Mesendoderm (in vitro differentiated cells): ENCODE data around the gene PCNX1.

Experiments used
- DNase-seq: peaks from one replicate; pipeline ENCODE4 v3.0.0; 2013
- H2AK5ac ChIP-seq: 2 replicates; pipeline ENCODE4 v1.6.1; 2013; ENCODE audit warnings: low read length, inconsistent platforms
- H2BK120ac ChIP-seq: 2 replicates; pipeline ENCODE4 v1.6.1; 2013; ENCODE audit warnings: low read depth, mild to moderate bottlenecking, low read length, moderate library complexity, mixed read lengths
- H2BK15ac ChIP-seq: replicated peaks from 2 replicates; pipeline ENCODE4 v1.6.1; 2013; ENCODE audit warnings: low read depth, mild to moderate bottlenecking, moderate library complexity
- H2BK5ac ChIP-seq: 2 replicates; pipeline ENCODE4 v1.6.1; 2013; ENCODE audit warnings: low read length, inconsistent platforms
- H3K18ac ChIP-seq: 2 replicates; pipeline ENCODE4 v1.6.1; 2013; ENCODE audit warnings: mild to moderate bottlenecking, low read length, mixed read lengths
- H3K23ac ChIP-seq: one replicate; pipeline ENCODE4 v1.6.1; 2013; ENCODE audit warnings: low read length
- H3K27ac ChIP-seq: 2 replicates; pipeline ENCODE4 v1.5.1; 2013; ENCODE audit warnings: low read depth, mild to moderate bottlenecking, inconsistent platforms, low read length, moderate library complexity
- H3K27me3 ChIP-seq: 2 replicates; pipeline ENCODE4 v1.6.1; 2013; ENCODE audit warnings: low read length, control low read depth, mild to moderate bottlenecking, inconsistent platforms; ENCODE audit not compliant: insufficient read depth, poor library complexity
- H3K36me3 ChIP-seq: 2 replicates; pipeline ENCODE4 v1.6.1; 2013; ENCODE audit warnings: low read length, inconsistent platforms; ENCODE audit not compliant: control insufficient read depth, insufficient read depth
- H3K4ac ChIP-seq: one replicate; pipeline ENCODE4 v1.6.1; 2013; ENCODE audit warnings: low read depth, mild to moderate bottlenecking, low read length, moderate library complexity
- H3K4me1 ChIP-seq: 2 replicates; pipeline ENCODE4 v1.6.1; 2013; ENCODE audit warnings: low read depth, low read length, inconsistent platforms; ENCODE audit not compliant: control insufficient read depth
- H3K4me2 ChIP-seq: 2 replicates; pipeline ENCODE4 v1.6.1; 2013; ENCODE audit warnings: low read length
- H3K4me3 ChIP-seq: 2 replicates; pipeline ENCODE4 v1.5.1; 2013; ENCODE audit warnings: mild to moderate bottlenecking, low read length
- H3K56ac ChIP-seq: one replicate; pipeline ENCODE4 v1.6.1; 2013; ENCODE audit warnings: low read length
- H3K79me1 ChIP-seq: 2 replicates; pipeline ENCODE4 v1.6.1; 2013; ENCODE audit warnings: low read length, inconsistent platforms
- H3K79me2 ChIP-seq: 2 replicates; pipeline ENCODE4 v1.6.1; 2013; ENCODE audit warnings: mild to moderate bottlenecking, low read length; ENCODE audit not compliant: control insufficient read depth, insufficient read depth
- H3K9ac ChIP-seq: 2 replicates; pipeline ENCODE4 v1.6.1; 2013; ENCODE audit warnings: low read length, inconsistent platforms
- H4K5ac ChIP-seq: one replicate; pipeline ENCODE4 v1.6.1; 2013; ENCODE audit warnings: low read length
- H4K8ac ChIP-seq: one replicate; pipeline ENCODE4 v1.6.1; 2013; ENCODE audit warnings: low read depth, mild to moderate bottlenecking, control low read depth, low read length, moderate library complexity
- WGBS: extraction: QIAGEN DNeasy Blood & Tissue Kit; methylation state at CpG from one replicate; pipeline ENCODE4 v1.1.7; 2013; ENCODE audit warnings: low lambda C conversion rate, missing lambda C conversion rate; ENCODE audit not compliant: insufficient coverage; ENCODE audit errors: extremely low coverage; 5-methylcytosine and 5-hydroxymethylcytosine counted together

Gene PCNX1

DNA sequence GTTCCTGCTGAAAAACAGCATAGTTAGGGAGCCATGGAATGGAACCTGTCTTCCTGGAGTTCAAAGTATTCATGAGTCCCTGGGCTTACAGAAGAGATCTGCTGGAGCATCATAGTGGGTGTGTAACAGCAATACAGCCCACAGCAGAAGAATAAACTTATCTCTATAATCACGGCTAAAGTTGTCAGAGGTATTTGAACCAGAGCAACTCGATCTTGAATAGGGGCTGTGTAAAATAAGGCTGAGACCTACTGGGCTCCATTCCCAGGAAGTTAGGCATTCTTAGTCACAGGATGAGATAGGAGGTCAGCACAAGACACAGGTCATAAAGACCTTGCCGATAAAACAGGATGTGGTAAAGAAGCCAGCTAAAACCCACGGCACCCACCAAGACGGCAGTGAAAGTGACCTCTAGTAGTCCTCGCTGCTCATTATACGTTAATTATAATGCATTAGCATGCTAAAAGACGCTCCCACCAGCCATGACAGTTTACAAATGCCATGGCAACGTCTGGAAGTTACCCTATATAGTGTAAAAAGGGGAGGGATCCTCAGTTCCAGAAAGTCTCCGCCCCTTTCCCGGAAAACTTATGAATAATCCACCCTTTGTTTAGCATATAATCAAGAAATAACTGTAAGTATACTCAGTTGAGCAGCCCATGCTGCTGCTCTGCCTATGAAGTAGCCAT, 223.4 kb downstream of the PCNX1 start:
- peak overlapping the region; percentile 88 for H3K18ac ChIP-seq
- H3K79me1 ChIP-seq, result no peaks in the 10 kb centered on the region
- no peak overlapping the region for H4K8ac ChIP-seq
- WGBS, result no CpG with 5 or more reads among the region's 11 CpGs
- no peaks in the 10 kb centered on the region for H3K27me3 ChIP-seq
- H3K4me3 ChIP-seq, result no peak overlapping the region
- H3K56ac ChIP-seq, result no peak overlapping the region
- H3K4me2 ChIP-seq, result no peak overlapping the region
- H3K36me3 ChIP-seq, result no peaks in the 10 kb centered on the region
- peak overlapping the region; percentile 92 for H3K27ac ChIP-seq
- H4K5ac ChIP-seq, result no peak overlapping the region
- H3K23ac ChIP-seq, result no peak overlapping the region
- H2BK15ac ChIP-seq, result no peak overlapping the region
- DNase-seq, result peak; percentile 93
- peak overlapping the region; percentile 10 for H2AK5ac ChIP-seq
- no peak overlapping the region for H3K4ac ChIP-seq
- H3K79me2 ChIP-seq, result no peaks in the 10 kb centered on the region
- H3K9ac ChIP-seq, result no peak overlapping the region
- peak overlapping the region; percentile 75 for H2BK120ac ChIP-seq
- H3K4me1 ChIP-seq, result peaks cover 13% of the 10 kb centered on the region
- peak overlapping the region; percentile 86 for H2BK5ac ChIP-seq

GRCh38 chr14:71133296-71133695, 226.0 kb downstream of the PCNX1 start:
- no peak overlapping the region for H2BK15ac ChIP-seq
- no peaks in the 10 kb centered on the region for H3K27me3 ChIP-seq
- H3K56ac ChIP-seq, result no peak overlapping the region
- no peaks in the 10 kb centered on the region for H3K79me2 ChIP-seq
- H3K79me1 ChIP-seq, result no peaks in the 10 kb centered on the region
- no peak overlapping the region for H3K27ac ChIP-seq
- no peak overlapping the region for H2BK5ac ChIP-seq
- H3K9ac ChIP-seq, result no peak overlapping the region
- no peak overlapping the region for H3K4me2 ChIP-seq
- DNase-seq, result no peak
- no peaks in the 10 kb centered on the region for H3K36me3 ChIP-seq
- no peak overlapping the region for H3K4me3 ChIP-seq
- H4K8ac ChIP-seq, result no peak overlapping the region
- no peak overlapping the region for H4K5ac ChIP-seq
- no peak overlapping the region for H2AK5ac ChIP-seq
- peaks cover 13% of the 10 kb centered on the region for H3K4me1 ChIP-seq
- H3K18ac ChIP-seq, result no peak overlapping the region
- H2BK120ac ChIP-seq, result no peak overlapping the region
- no peak overlapping the region for H3K4ac ChIP-seq
- no peak overlapping the region for H3K23ac ChIP-seq
- WGBS, result no CpG with 5 or more reads among the region's 8 CpGs

GRCh38 chr14:71135496-71135895, 228.2 kb downstream of the PCNX1 start:
- no peak overlapping the region for H3K23ac ChIP-seq

DNA sequence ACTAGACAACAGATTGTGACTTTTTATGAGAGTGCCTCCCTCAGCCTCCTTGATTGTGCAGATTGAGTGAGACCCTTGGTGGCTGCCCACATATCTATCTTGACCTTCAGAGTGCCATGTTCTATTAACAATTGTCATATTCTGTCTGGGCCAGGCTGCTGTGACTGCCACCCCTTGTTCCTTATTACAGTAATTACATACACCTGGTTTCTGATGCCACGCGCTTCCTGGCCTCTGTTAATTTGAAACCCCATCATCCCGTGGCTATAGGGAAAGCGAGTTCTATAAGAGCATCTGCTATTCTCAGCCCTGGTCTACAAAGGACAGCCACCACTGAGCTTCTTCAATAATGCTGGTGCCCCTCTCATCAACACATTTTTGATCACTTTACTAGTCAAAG, 228.7 kb downstream of the PCNX1 start:
- Histone ChIP-seq H3K4ac (no peak overlapping the region), H3K18ac (no peak overlapping the region), H2BK15ac (no peak overlapping the region), H3K4me3 (no peak overlapping the region), H3K4me2 (no peak overlapping the region), H3K79me1 (no peaks in the 10 kb centered on the region), H4K8ac (no peak overlapping the region), H2BK5ac (no peak overlapping the region), H3K79me2 (no peaks in the 10 kb centered on the region), H3K56ac (no peak overlapping the region), H4K5ac (no peak overlapping the region), H3K23ac (no peak overlapping the region), H3K9ac (no peak overlapping the region), H2BK120ac (no peak overlapping the region), H3K27me3 (no peaks in the 10 kb centered on the region), H3K36me3 (no peaks in the 10 kb centered on the region), H3K27ac (no peak overlapping the region), H3K4me1 (peaks cover 5% of the 10 kb centered on the region), H2AK5ac (no peak overlapping the region)
- WGBS, result no CpG with 5 or more reads among the region's 4 CpGs
- DNase-seq, result no peak

More at GRCh38 chr14:71135496-71135895, 228.2 kb downstream of the PCNX1 start:
- no peak overlapping the region for H3K9ac ChIP-seq
- H3K18ac ChIP-seq, result no peak overlapping the region
- no peak overlapping the region for H2BK120ac ChIP-seq
- no peak overlapping the region for H3K4ac ChIP-seq
- H3K27ac ChIP-seq, result no peak overlapping the region
- H4K5ac ChIP-seq, result no peak overlapping the region
- H3K4me1 ChIP-seq, result peaks cover 5% of the 10 kb centered on the region
- H3K56ac ChIP-seq, result no peak overlapping the region
- no peaks in the 10 kb centered on the region for H3K36me3 ChIP-seq
- H3K79me2 ChIP-seq, result no peaks in the 10 kb centered on the region
- no peak overlapping the region for H3K4me2 ChIP-seq
- DNase-seq, result no peak
- no peaks in the 10 kb centered on the region for H3K27me3 ChIP-seq
- H3K79me1 ChIP-seq, result no peaks in the 10 kb centered on the region
- WGBS, result no CpG with 5 or more reads among the region's 2 CpGs
- no peak overlapping the region for H4K8ac ChIP-seq
- H2BK15ac ChIP-seq, result no peak overlapping the region
- no peak overlapping the region for H2BK5ac ChIP-seq
- H2AK5ac ChIP-seq, result no peak overlapping the region
- no peak overlapping the region for H3K4me3 ChIP-seq

DNA sequence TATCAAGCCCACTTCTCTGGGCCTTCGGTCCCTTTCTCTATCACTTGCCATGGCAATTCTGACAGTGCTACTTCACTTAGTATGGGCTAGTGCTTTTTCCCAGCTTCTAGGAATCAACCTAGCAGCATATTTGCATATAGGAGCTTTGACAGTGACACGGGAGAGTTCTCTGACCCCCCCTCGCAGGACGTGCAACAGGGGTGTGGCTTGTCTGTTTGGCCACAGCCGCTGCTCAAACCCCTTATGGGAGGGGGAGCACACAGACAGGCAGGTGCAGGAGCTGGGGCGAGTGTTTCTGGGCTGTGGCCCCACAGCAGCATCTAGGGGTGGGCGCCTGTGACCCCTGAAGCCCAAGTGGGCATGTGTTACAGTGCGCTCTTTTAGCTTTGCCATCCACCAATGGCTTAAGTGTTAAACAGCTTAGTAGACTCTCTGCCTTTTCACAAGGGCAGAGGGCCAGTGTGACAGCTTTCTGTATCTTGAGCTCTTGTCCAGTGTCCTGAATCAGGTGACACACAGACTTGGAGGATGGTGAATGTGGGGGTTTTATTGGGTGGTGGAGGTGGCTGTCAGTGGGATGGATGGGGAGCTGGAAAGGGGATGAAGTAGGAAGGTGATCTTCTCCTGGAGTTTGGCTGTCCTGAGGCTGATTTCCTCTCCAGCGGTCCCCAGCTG, 229.3 kb downstream of the PCNX1 start:
- H4K5ac ChIP-seq, result no peak overlapping the region
- H3K36me3 ChIP-seq, result no peaks in the 10 kb centered on the region
- H3K4ac ChIP-seq, result no peak overlapping the region
- peaks cover 2% of the 10 kb centered on the region for H3K4me1 ChIP-seq
- H3K79me1 ChIP-seq, result no peaks in the 10 kb centered on the region
- no peak overlapping the region for H3K23ac ChIP-seq
- H3K9ac ChIP-seq, result no peak overlapping the region
- H3K56ac ChIP-seq, result no peak overlapping the region
- no peak overlapping the region for H4K8ac ChIP-seq
- DNase-seq, result no peak
- H2BK15ac ChIP-seq, result no peak overlapping the region
- H3K79me2 ChIP-seq, result no peaks in the 10 kb centered on the region
- H3K18ac ChIP-seq, result no peak overlapping the region
- H3K4me2 ChIP-seq, result no peak overlapping the region
- no peak overlapping the region for H2AK5ac ChIP-seq
- no peak overlapping the region for H3K4me3 ChIP-seq
- WGBS, result no CpG with 5 or more reads among the region's 9 CpGs
- no peak overlapping the region for H3K27ac ChIP-seq
- H2BK5ac ChIP-seq, result no peak overlapping the region
- no peak overlapping the region for H2BK120ac ChIP-seq
- H3K27me3 ChIP-seq, result no peaks in the 10 kb centered on the region
